Bladder microvascular endothelial cell (primary cell): Measurements from ENCODE around the gene MANSC4. TPM values are rescaled to one million over a fixed set of nuclear protein-coding genes. Genes with fewer than 3 reads are reported as not detected.

Experiments used
- total RNA-seq: library from RNA; depleted of rRNA; stranded (reverse); fragments of >200 nt; gene quantifications from 2 replicates; pipeline ENCODE4 v1.2.3, GENCODE V29; 2014

Gene MANSC4
- total RNA-seq, result not detected in 2 replicates

DNA sequence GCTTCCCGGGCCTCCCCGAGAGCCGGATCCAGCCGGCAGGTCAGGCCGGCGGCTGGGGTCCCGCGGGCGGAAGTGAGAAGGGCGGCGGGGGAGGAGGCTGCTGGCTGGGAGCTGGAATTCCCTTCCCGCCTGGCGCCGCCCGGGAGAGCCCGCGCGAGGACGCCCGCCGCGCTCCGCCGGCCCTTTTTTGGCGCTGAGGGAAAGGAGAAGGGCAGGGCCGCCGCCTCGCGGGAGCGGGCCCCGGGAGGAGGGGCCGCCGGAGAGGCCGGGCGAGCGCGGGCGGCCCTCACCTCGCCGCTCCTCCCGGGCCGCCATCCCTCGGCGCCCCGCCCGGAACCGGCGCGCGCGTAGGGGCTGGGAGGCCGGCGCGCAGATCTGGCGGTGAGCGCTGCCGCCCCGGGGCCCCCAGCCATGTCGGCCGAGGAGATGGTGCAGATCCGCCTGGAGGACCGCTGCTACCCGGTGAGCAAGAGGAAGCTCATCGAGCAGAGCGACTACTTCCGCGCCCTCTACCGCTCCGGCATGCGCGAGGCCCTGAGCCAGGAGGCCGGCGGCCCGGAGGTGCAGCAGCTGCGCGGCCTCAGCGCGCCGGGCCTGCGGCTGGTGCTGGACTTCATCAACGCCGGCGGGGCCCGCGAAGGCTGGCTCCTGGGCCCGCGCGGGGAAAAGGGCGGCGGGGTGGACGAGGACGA, at the start of gene MANSC4, which contains the start of gene KLHL42:
MANSC4 (minus strand) TSS at position 317 of the 692 bp plus-strand sequence. CDS start 8,960 bp downstream, outside the sequence.
KLHL42 (plus strand) TSS at position 314 of the 692 bp plus-strand sequence; CDS start at position 412, 98 bp downstream.

Other genes starting within 250 kb of the MANSC4 start
- 0.97 and 12.6 TPM in 2 replicates for gene REP15, start 83.8 kb downstream of the MANSC4 start, total RNA-seq
- 29.6 and 36.8 TPM in 2 replicates for gene MRPS35, start 69.4 kb downstream of the MANSC4 start, total RNA-seq
- gene KLHL42, start within 50 bp of the MANSC4 start, total RNA-seq, result 17.2 and 32.7 TPM in 2 replicates
- gene PTHLH, start 192.5 kb upstream of the MANSC4 start, total RNA-seq, result 0.25 TPM in 1 of 2 replicates, not detected in the other